HG03135 (cell line): ENCODE data around the gene PDLIM5.

Experiments
- ATAC-seq: cut with Tn5 transposase; IDR thresholded peaks from one replicate; pipeline ENCODE4 v1.9.1; 2021; ENCODE audit warnings: mild to moderate bottlenecking, moderate library complexity; ENCODE audit not compliant: unreplicated experiment

PDLIM5 gene

GRCh38 chr4:94678896-94679295, 227.2 kb downstream of the PDLIM5 start:
- no peak for ATAC-seq

GRCh38 chr4:94680176-94680862, 228.6 kb downstream of the PDLIM5 start:
- no peak for ATAC-seq

GRCh38 chr4:94686086-94686485, 234.3 kb downstream of the PDLIM5 start:
- no peak for ATAC-seq

GRCh38 chr4:94689155-94689860, 237.6 kb downstream of the PDLIM5 start:
- ATAC-seq: no peak

GRCh38 chr4:94690851-94691254, 239.1 kb downstream of the PDLIM5 start:
- no peak for ATAC-seq

- ATAC-seq: no peak
Measured at GRCh38 chr4:94691552-94691951, 239.8 kb downstream of the PDLIM5 start.

GRCh38 chr4:94695384-94695783, 243.6 kb downstream of the PDLIM5 start:
- no peak for ATAC-seq

- ATAC-seq: no peak
Measured at GRCh38 chr4:94698187-94698586, 246.4 kb downstream of the PDLIM5 start.

- no peak for ATAC-seq
Measured at GRCh38 chr4:94700298-94700697, 248.6 kb downstream of the PDLIM5 start.

GRCh38 chr4:94701631-94702300, 250.0 kb downstream of the PDLIM5 start:
- no peak for ATAC-seq

GRCh38 chr4:94711635-94712034, 259.9 kb downstream of the PDLIM5 start:
- no peak for ATAC-seq

- no peak for ATAC-seq
Measured at GRCh38 chr4:94714365-94715160, 262.8 kb downstream of the PDLIM5 start.

- ATAC-seq: no peak
Measured at GRCh38 chr4:94715726-94716125, 264.0 kb downstream of the PDLIM5 start.
